AG09319 (cell line): ENCODE measurements around the gene PCSK2.

ENCODE experiments used
- DNase-seq: peaks from one replicate; pipeline ENCODE4 v3.0.0-alpha.2; 2010; ENCODE audit warnings: low read depth; ENCODE audit errors: extremely low read depth
- CTCF ChIP-seq: IDR thresholded peaks from 2 replicates; pipeline ENCODE4 v1.5.1; 2011; ENCODE audit warnings: low read depth, mild to moderate bottlenecking, inconsistent platforms, low read length, moderate library complexity

Gene PCSK2

GRCh38 chr20:17461941-17462340 is 235.1 kb downstream of the PCSK2 start:
- DNase-seq = no peak
- TF ChIP-seq CTCF = no peak

GRCh38 chr20:17463711-17464110 is 236.9 kb downstream of the PCSK2 start:
- no peak for DNase-seq
- no peak for TF ChIP-seq CTCF

GRCh38 chr20:17465236-17465635 is 238.4 kb downstream of the PCSK2 start:
- TF ChIP-seq CTCF = no peak
- no peak for DNase-seq

GRCh38 chr20:17466641-17467040 is 239.8 kb downstream of the PCSK2 start:
- no peak for TF ChIP-seq CTCF
- no peak for DNase-seq

- TF ChIP-seq CTCF = no peak
- no peak for DNase-seq
Observed at GRCh38 chr20:17467120-17467655, 240.3 kb downstream of the PCSK2 start.

- no peak for TF ChIP-seq CTCF
- no peak for DNase-seq
Observed at GRCh38 chr20:17468073-17468840, 241.4 kb downstream of the PCSK2 start.

- DNase-seq = no peak
- no peak for TF ChIP-seq CTCF
Observed at GRCh38 chr20:17469246-17470030, 242.6 kb downstream of the PCSK2 start.
